H1 (cell line): ENCODE data around the gene STX4. TPM values are rescaled to one million over a fixed set of nuclear protein-coding genes. Genes with fewer than 3 reads are reported as not detected.

Experiments
- CHD2 ChIP-seq: IDR thresholded peaks from 2 replicates; pipeline ENCODE4 v1.6.1; 2012; ENCODE audit warnings: low read length, improper control_type of control experiment
- CTBP2 ChIP-seq: IDR thresholded peaks from 2 replicates; pipeline ENCODE4 v1.7.0; 2011; ENCODE audit warnings: borderline replicate concordance, mild to moderate bottlenecking, moderate library complexity, mixed read lengths, low read length; ENCODE audit not compliant: insufficient read depth, insufficient read length
- GABPA ChIP-seq: IDR thresholded peaks from 2 replicates; pipeline ENCODE4 v1.6.1; 2011; ENCODE audit warnings: mild to moderate bottlenecking, low read length, moderate library complexity, borderline replicate concordance; ENCODE audit not compliant: insufficient read depth
- KDM1A ChIP-seq: fragments of 200-600, 300-600 bp; sonication (generic); IDR thresholded peaks from 2 replicates; pipeline ENCODE4 v1.7.1; 2016; ENCODE audit warnings: mild to moderate bottlenecking, low read length, borderline replicate concordance
- POU5F1 ChIP-seq: IDR thresholded peaks from 2 replicates; pipeline ENCODE4 v1.6.1; 2011; ENCODE audit warnings: low read depth, mild to moderate bottlenecking, low read length, moderate library complexity
- SP1 ChIP-seq: IDR thresholded peaks from 2 replicates; pipeline ENCODE4 v1.6.1; 2011; ENCODE audit warnings: low read depth, low read length
- polyA plus RNA-seq, 7 experiments: library from polyadenylated mRNA; depleted of rRNA in 3 of 7; stranded (reverse) in 5 of 7; unstranded in 2 of 7; fragments of >200 nt in 5 of 7; fragments of 200-250 nt in 2 of 7; gene quantifications; 1 replicate in 5 of 7; 2 replicates in 1 of 7; 4 replicates in 1 of 7; pipeline versions ENCODE4 v1.2.1 to v1.2.3, GENCODE V29; 2011 to 2013; ENCODE audit warnings: missing spikeins in 2 of 7, mixed read lengths in 2 of 7
- total RNA-seq: library from RNA; stranded (reverse); fragmentation: NEBNext Ultra II Directional; extraction: Animal tissue kit (Norgen Biotek cat#: 25700); gene quantifications from 2 replicates; pipeline ENCODE4 v1.2.1, GENCODE V29; 2021
- TF ChIP-seq, protein P1 (sequence below): IDR thresholded peaks from 2 replicates; pipeline ENCODE4 v1.6.1; 2011; ENCODE audit warnings: low read depth, mild to moderate bottlenecking, low read length; ENCODE audit not compliant: insufficient read depth

The STX4 gene
- total and polyA plus RNA-seq, 2 of the 8 experiments (the other 6 are each of a cell fraction or from before 2014, with no cell fraction given): 25.8 to 32.3 TPM

GRCh38 chr16:31084584-31085302 is 51.4 kb downstream of the STX4 start (continued):
- no peak for TF ChIP-seq GABPA
- no peak for TF ChIP-seq CHD2
- no peak for TF ChIP-seq KDM1A
- TF ChIP-seq SP1: no peak
- TF ChIP-seq, protein P1, sequence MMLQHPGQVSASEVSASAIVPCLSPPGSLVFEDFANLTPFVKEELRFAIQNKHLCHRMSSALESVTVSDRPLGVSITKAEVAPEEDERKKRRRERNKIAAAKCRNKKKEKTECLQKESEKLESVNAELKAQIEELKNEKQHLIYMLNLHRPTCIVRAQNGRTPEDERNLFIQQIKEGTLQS: no peak
- TF ChIP-seq CTBP2: no peak
- TF ChIP-seq POU5F1: no peak
